K562 (cell line): ENCODE results near the gene PDRG1. TPM values are rescaled to one million over a fixed set of nuclear protein-coding genes. Genes with fewer than 3 reads are reported as not detected.

Experiments
- ATAC-seq: fragments of 200-7000 bp; cut with Tn5 transposase; 3 replicates; pipeline ENCODE4 v1.9.1; 2020; ENCODE audit warnings: moderate library complexity
- BruUV-seq: library from RNA; stranded (reverse); fragments of 400-500 nt; replicated peaks from 2 replicates; lab custom pipeline; 2021; lab: Mats Ljungman, UMichigan
- CTCF ChIA-PET: fragments of 300-600 bp; formaldehyde crosslinking; extraction: SDS; loops from one replicate; lab custom pipeline; 2021; ENCODE audit warnings: low intra/inter-chr PET ratio; lab: Yijun Ruan, JAX
- POLR2A ChIA-PET: fragments of 300-600, 350-650 bp; sonication (Branson Sonifier 250); formaldehyde crosslinking; extraction: SDS; loops from one replicate; lab custom pipeline; 2021; ENCODE audit warnings: antibody characterized with exemption, inconsistent platforms; lab: Yijun Ruan, JAX
- DNase-seq, 4 experiments: peaks; one replicate each; pipeline versions ENCODE4 v3.0.0 to v3.0.0-alpha.2; 2011 to 2018; ENCODE audit warnings: low spot score in 3 of 4, mixed read lengths in 3 of 4; ENCODE audit errors: extremely low read depth in 1 of 4
- FAIRE-seq: peaks from 2 replicates; lab custom pipeline; 2011; peaks lifted over from hg19 to GRCh38; lab: Jason Lieb, UNC
- H2AFZ ChIP-seq: 2 replicates; pipeline ENCODE4 v1.6.0; 2011; ENCODE audit warnings: low read depth, low read length, control low read depth, inconsistent platforms
- H3K27ac ChIP-seq: fragments of 200-600 bp; 3 replicates; pipeline ENCODE4 v1.8.0; 2011; ENCODE audit warnings: low read depth, mild to moderate bottlenecking, control low read depth, inconsistent platforms, low read length, moderate library complexity, mixed read lengths; ENCODE audit errors: extremely low read depth
- H3K27me3 ChIP-seq, 2 experiments: fragments of 300-600 bp in 1 of 2; 2 replicates in 1 of 2; 3 replicates in 1 of 2; pipeline versions ENCODE4 v1.6.0 to v1.8.0; 2011; ENCODE audit warnings: inconsistent platforms in 2 of 2, low read length in 2 of 2, mild to moderate bottlenecking in 1 of 2, mixed read lengths in 1 of 2, moderate library complexity in 1 of 2; ENCODE audit not compliant: control insufficient read depth in 2 of 2, insufficient read depth in 2 of 2
- H3K36me3 ChIP-seq: fragments of 300-600 bp; 3 replicates; pipeline ENCODE4 v1.8.0; 2011; ENCODE audit warnings: mild to moderate bottlenecking, low read length, inconsistent platforms; ENCODE audit not compliant: control insufficient read depth, insufficient read depth
- H3K4me1 ChIP-seq, 2 experiments: fragments of 200-600 bp in 1 of 2; replicated peaks in 1 of 2; 2 replicates in 1 of 2; 3 replicates in 1 of 2; pipeline versions ENCODE4 v1.5.1 to v1.8.0; 2011; ENCODE audit warnings: inconsistent platforms in 2 of 2, low read length in 2 of 2, mild to moderate bottlenecking in 1 of 2, mixed read lengths in 1 of 2, moderate library complexity in 1 of 2; ENCODE audit not compliant: control insufficient read depth in 2 of 2, insufficient read depth in 2 of 2
- H3K4me2 ChIP-seq: 2 replicates; pipeline ENCODE4 v1.6.1; 2011; ENCODE audit warnings: low read length, control low read depth, inconsistent platforms, mixed read lengths; ENCODE audit not compliant: insufficient read depth
- H3K4me3 ChIP-seq: fragments of 200-600 bp; sonication (generic), shearing (Covaris generic); 2 replicates; pipeline ENCODE4 v1.5.1; 2016; ENCODE audit warnings: control low read depth, inconsistent platforms
- H3K79me2 ChIP-seq: fragments of 200-600 bp; 3 replicates; pipeline ENCODE4 v1.8.0; 2011; ENCODE audit warnings: low read length, inconsistent platforms; ENCODE audit not compliant: control insufficient read depth, insufficient read depth
- H3K9ac ChIP-seq, 2 experiments: 2 replicates each; pipeline versions ENCODE4 v1.6.0 to v1.6.1; 2011; ENCODE audit warnings: low read depth in 2 of 2, low read length in 2 of 2, control low read depth in 1 of 2, inconsistent platforms in 1 of 2, mild to moderate bottlenecking in 1 of 2, mixed read lengths in 1 of 2; ENCODE audit not compliant: insufficient read depth in 1 of 2
- H3K9me1 ChIP-seq: one replicate; pipeline ENCODE4 v1.6.0; 2011; ENCODE audit warnings: inconsistent platforms, mild to moderate bottlenecking, low read length, moderate library complexity; ENCODE audit not compliant: control insufficient read depth, insufficient read depth
- H3K9me3 ChIP-seq: replicated peaks from 2 replicates; pipeline ENCODE4 v1.5.1; 2011; ENCODE audit warnings: low read depth, low read length, inconsistent platforms; ENCODE audit not compliant: control insufficient read depth, insufficient read depth
- H4K20me1 ChIP-seq: replicated peaks from 2 replicates; pipeline ENCODE4 v1.6.1; 2011; ENCODE audit warnings: low read length, inconsistent platforms, mixed read lengths; ENCODE audit not compliant: control insufficient read depth, insufficient read depth
- BCL6 ChIP-seq: fragments of 250-450 bp; sonication (Bioruptor Pico); IDR thresholded peaks from 2 replicates; pipeline ENCODE4 v1.4.0; 2020
- DMBX1 ChIP-seq: fragments of 250-450 bp; sonication (Bioruptor Pico); IDR thresholded peaks from 2 replicates; pipeline ENCODE4 v1.8.0; 2022; ENCODE audit warnings: inconsistent platforms, mild to moderate bottlenecking, moderate library complexity, borderline replicate concordance
- E2F1 ChIP-seq: sonication (generic); formaldehyde crosslinking; IDR thresholded peaks from 2 replicates; pipeline ENCODE4 v1.8.1; 2023; ENCODE audit warnings: mild to moderate bottlenecking, missing genetic modification reagents, moderate library complexity
- E2F8 ChIP-seq: fragments of 450-650 bp; IDR thresholded peaks from 2 replicates; pipeline ENCODE4 v1.7.1; 2018; ENCODE audit warnings: mild to moderate bottlenecking, low read depth; ENCODE audit not compliant: partially characterized antibody
- EGR1 ChIP-seq: fragments of 450-650 bp; conservative IDR thresholded peaks from 2 replicates; pipeline ENCODE4 v1.6.1; 2017; ENCODE audit warnings: mild to moderate bottlenecking
- HDAC1 ChIP-seq, 2 experiments: fragments of 450-650 bp; IDR thresholded peaks; 2 replicates each; pipeline ENCODE4 v1.6.1; 2016 to 2017; ENCODE audit warnings: inconsistent platforms in 1 of 2, mild to moderate bottlenecking in 1 of 2, moderate library complexity in 1 of 2
- HSF4 ChIP-seq: fragments of 250-450 bp; sonication (Bioruptor Pico); IDR thresholded peaks from 2 replicates; pipeline ENCODE4 v2.1.2; 2022; ENCODE audit warnings: mild to moderate bottlenecking, moderate library complexity, borderline replicate concordance
- MYNN ChIP-seq, 2 experiments: sonication (generic); formaldehyde crosslinking in 1 of 2; IDR thresholded peaks; 2 replicates each; pipeline versions ENCODE4 v1.5.0 to v1.6.1; 2016 to 2020; ENCODE audit warnings: antibody characterized with exemption in 1 of 2, missing genetic modification reagents in 1 of 2
- NCOR1 ChIP-seq: fragments of 450-650 bp; IDR thresholded peaks from 2 replicates; pipeline ENCODE4 v1.6.1; 2016; ENCODE audit warnings: mild to moderate bottlenecking, moderate library complexity
- SMAD1 ChIP-seq: fragments of 150-350 bp; IDR thresholded peaks from 2 replicates; pipeline ENCODE4 v1.6.1; 2014; ENCODE audit warnings: low read length, low read depth; ENCODE audit not compliant: partially characterized antibody
- U2AF2 ChIP-seq: fragments of 200-400 bp; formaldehyde crosslinking; optimal IDR thresholded peaks from 2 replicates; pipeline ENCODE3; 2017; ENCODE audit warnings: low read depth, mild to moderate bottlenecking, low read length
- ZNF277 ChIP-seq: fragments of 250-450 bp; sonication (Bioruptor Pico); IDR thresholded peaks from 2 replicates; pipeline ENCODE4 v1.8.0; 2022; ENCODE audit warnings: inconsistent platforms, mild to moderate bottlenecking, moderate library complexity, borderline replicate concordance
- ZNF592 ChIP-seq: fragments of 450-650 bp; IDR thresholded peaks from 2 replicates; pipeline ENCODE4 v1.6.1; 2017; ENCODE audit warnings: antibody characterized with exemption, mild to moderate bottlenecking
- WGBS: fragments of 100-300 bp; shearing (Covaris generic); methylation state at CpG from one replicate; pipeline ENCODE4 v1.1.6; 2016; ENCODE audit warnings: low coverage, mixed read lengths; ENCODE audit not compliant: insufficient coverage; ENCODE audit errors: missing lambda C conversion rate; 5-methylcytosine and 5-hydroxymethylcytosine counted together
- in situ Hi-C: fragments of 300-500 bp; cut with MboI; formaldehyde crosslinking; loops from 4 replicates; pipeline ENCODE4 v1.15.0; 2018; ENCODE audit warnings: inconsistent platforms, mixed read lengths
- intact Hi-C: fragments of 100-400 bp; cut with micrococcal nuclease; formaldehyde crosslinking; loops from 2 replicates; pipeline ENCODE4 v1.14.2; 2022
- polyA plus RNA-seq, 8 experiments: library from polyadenylated mRNA; depleted of rRNA in 4 of 8; stranded (reverse) in 5 of 8; unstranded in 3 of 8; fragments of >200 nt; fragmentation: Nextera tagmentation in 2 of 8; fragmentation: Illumina TruSeq in 1 of 8; extraction: Ambion mirVana in 2 of 8; extraction: Trizol in 1 of 8; gene quantifications; 2 replicates each; pipeline versions ENCODE4 v1.2.1 to v1.2.3, GENCODE V29; 2011 to 2014; ENCODE audit warnings: inconsistent platforms in 1 of 8, missing spikeins in 1 of 8
- total RNA-seq, 7 experiments: library from RNA; depleted of rRNA in 6 of 7; stranded (reverse); fragments of >200 nt in 6 of 7; fragmentation: Illumina TruSeq in 2 of 7; extraction: Trizol in 2 of 7; gene quantifications; 2 replicates each; pipeline versions ENCODE4 v1.2.1 to v1.2.3, GENCODE V29; 2011 to 2021; ENCODE audit warnings: low replicate concordance in 1 of 7

Gene PDRG1
- total and polyA plus RNA-seq, 9 of the 15 experiments (the other 6 are each of a cell fraction or from before 2014, with no cell fraction given): 12.6 to 58.6 (median 26.1) TPM

DNA sequence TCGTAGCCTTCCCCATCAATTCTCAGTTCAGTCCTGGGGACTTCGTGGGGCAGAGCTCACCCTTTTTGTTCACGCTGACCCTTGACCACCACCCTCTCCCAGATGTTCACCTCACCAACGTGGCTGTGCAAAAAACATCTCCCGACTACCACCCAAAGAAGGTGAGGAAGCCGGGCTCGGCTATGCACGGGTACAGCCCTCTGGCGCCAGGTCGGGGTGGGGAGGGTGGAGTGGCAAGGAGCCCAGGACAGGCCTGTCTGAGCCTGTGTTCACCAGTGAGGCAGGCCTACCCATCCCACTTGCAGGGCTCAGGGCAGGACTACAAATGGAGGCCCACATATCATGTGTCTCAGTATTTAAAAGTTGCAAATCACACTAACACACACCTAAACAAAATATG is 18.1 kb downstream of the PDRG1 start:
- DNase-seq: no peak
- Histone ChIP-seq H3K79me2 (no peaks in the 10 kb centered on the region), H3K9me1 (no peaks in the 10 kb centered on the region), H2AFZ (no peak overlapping the region), H3K27ac (no peak overlapping the region), H3K4me3 (no peak overlapping the region), H3K9ac (0 out of 4 replicates have a peak overlapping the region, but pooled peaks of 1 of the 2 experiments have one; percentile 29), H3K36me3 (no peaks in the 10 kb centered on the region), H3K9me3 (no peaks in the 10 kb centered on the region), H3K4me2 (no peak overlapping the region), H3K4me1 (peaks cover 0 to 3% of the 10 kb centered on the region in 2 experiments; a peak in 1 of 5 replicates), H3K27me3 (peaks cover 4 to 22% of the 10 kb centered on the region in 2 experiments; a peak in 3 of 5 replicates), H4K20me1 (peaks cover 13% of the 10 kb centered on the region)
- no TSS peak for BruUV-seq
- no peak for FAIRE-seq
- in situ Hi-C loops: no loop called here
- 18% methylated on average over 10 of the region's 10 CpGs for WGBS
- CTCF ChIA-PET: no interaction called here
- no peak for ATAC-seq
- POLR2A ChIA-PET: interaction anchor here (0.6 to 0.7 kb wide), 2 partner anchors 9 to 44 kb away, joined by 3 read pairs; no protein-coding TSS in a partner anchor
- intact Hi-C loops: no loop called here
- TF ChIP-seq E2F8 (no peak), ZNF277 (CRISPR knock-in tag) (no peak), ZNF592 (no peak), SMAD1 (no peak), HSF4 (CRISPR knock-in tag) (no peak), E2F1 (CRISPR knock-in tag) (no peak), BCL6 (CRISPR knock-in tag) (no peak), EGR1 (no peak), MYNN (IDR thresholded peaks at IDR 0.05) (no peak), MYNN (CRISPR knock-in tag; IDR thresholded peaks at IDR 0.05) (no peak), U2AF2 (no peak), NCOR1 (no peak), DMBX1 (CRISPR knock-in tag) (no peak), HDAC1 (IDR thresholded peaks at IDR 0.05) (no peak)
